ENCODE results near the gene MAP1LC3A.
A peak's percentile ranks its signal among the peaks of the same experiment; 100 is the strongest.

The MAP1LC3A gene

GRCh38 chr20:34530342-34530741 lies 28.2 kb upstream of the MAP1LC3A start:
- no peak for DNase-seq

- DNase-seq, result no peak
These were observed 26.8 kb upstream of the MAP1LC3A start for GRCh38 chr20:34531608-34532265.

- DNase-seq, result no peak
These were observed 26.2 kb upstream of the MAP1LC3A start for GRCh38 chr20:34532320-34532719.

GRCh38 chr20:34532756-34533155 lies 25.8 kb upstream of the MAP1LC3A start:
- no peak for DNase-seq

- DNase-seq, result no peak
These were observed 23.9 kb upstream of the MAP1LC3A start for GRCh38 chr20:34534391-34535165.

- no peak for DNase-seq
These were observed 23.1 kb upstream of the MAP1LC3A start for GRCh38 chr20:34535301-34535840.

- no peak for DNase-seq
These were observed 22.7 kb upstream of the MAP1LC3A start for GRCh38 chr20:34535857-34536256.

GRCh38 chr20:34536798-34537394 lies 21.6 kb upstream of the MAP1LC3A start:
- DNase-seq, result peak; percentile 27

GRCh38 chr20:34537651-34538050 lies 20.9 kb upstream of the MAP1LC3A start:
- peak; percentile 34 for DNase-seq

- DNase-seq, result peak; percentile 43
These were observed 19.8 kb upstream of the MAP1LC3A start for GRCh38 chr20:34538671-34539123.

GRCh38 chr20:34539756-34540155 lies 18.8 kb upstream of the MAP1LC3A start:
- no peak for DNase-seq

GRCh38 chr20:34540596-34541263 lies 17.8 kb upstream of the MAP1LC3A start:
- DNase-seq, result no peak

GRCh38 chr20:34541264-34541901 lies 17.1 kb upstream of the MAP1LC3A start:
- no peak for DNase-seq

GRCh38 chr20:34541917-34542316 lies 16.6 kb upstream of the MAP1LC3A start:
- DNase-seq, result no peak

GRCh38 chr20:34542439-34542838 lies 16.1 kb upstream of the MAP1LC3A start:
- DNase-seq, result no peak

GRCh38 chr20:34543463-34544056 lies 15.0 kb upstream of the MAP1LC3A start:
- DNase-seq, result no peak

GRCh38 chr20:34544109-34544796 lies 14.3 kb upstream of the MAP1LC3A start:
- DNase-seq, result no peak

GRCh38 chr20:34546751-34547181 lies 11.8 kb upstream of the MAP1LC3A start:
- DNase-seq, result peak; percentile 92

GRCh38 chr20:34547844-34548613 lies 10.5 kb upstream of the MAP1LC3A start:
- DNase-seq, result peak; percentile 49

GRCh38 chr20:34549291-34549928 lies 9.1 kb upstream of the MAP1LC3A start:
- DNase-seq, result no peak

All from NCI-H146 (cell line).